ENCODE measurements around the gene TTLL12.

GRCh38 chr22:43150731-43151206, 36.2 kb downstream of the TTLL12 start:
- TF ChIP-seq CTCF (IDR thresholded peaks at IDR 0.05) (no peak), POLR2A (IDR thresholded peaks at IDR 0.05) (no peak)
